HFFc6 (cell line): ENCODE results near the gene MOAP1. TPM values are rescaled to one million over a fixed set of nuclear protein-coding genes. Genes with fewer than 3 reads are reported as not detected.
"Not testable (repeated sequence)": the region's sequence is repeated elsewhere in the genome, so short reads cannot be mapped to it uniquely, and the experiment has no call there.

Source experiments
- DNase-seq: peaks from one replicate; pipeline ENCODE4 v3.0.0-alpha.2; 2018
- H3K27ac Mint-ChIP-seq: 2 replicates; pipeline ENCODE4 v1.8.0; 2020; ENCODE audit warnings: mild to moderate bottlenecking, mixed read lengths
- H3K27me3 Mint-ChIP-seq: 2 replicates; pipeline ENCODE4 v1.8.0; 2021; ENCODE audit warnings: mild to moderate bottlenecking, moderate library complexity, mixed read lengths; ENCODE audit not compliant: insufficient read depth
- H3K36me3 Mint-ChIP-seq: 2 replicates; pipeline ENCODE4 v1.8.0; 2021; ENCODE audit warnings: low read depth, mixed read lengths
- H3K4me1 Mint-ChIP-seq: 2 replicates; pipeline ENCODE4 v1.8.0; 2020; ENCODE audit warnings: low read depth, mixed read lengths
- H3K4me3 Mint-ChIP-seq: 2 replicates; pipeline ENCODE4 v1.8.0; 2020; ENCODE audit warnings: mild to moderate bottlenecking, moderate library complexity, mixed read lengths
- H3K9me3 Mint-ChIP-seq: 2 replicates; pipeline ENCODE4 v1.8.0; 2020; ENCODE audit warnings: mild to moderate bottlenecking, mixed read lengths
- total RNA-seq, 6 experiments: library from RNA; stranded (reverse); fragmentation: NEBNext Ultra II Directional; extraction: Animal tissue kit (Norgen Biotek cat#: 25700); gene quantifications; 2 replicates in 1 of 6; 3 replicates in 5 of 6; pipeline ENCODE4 v1.2.3, GENCODE V29; 2021
- TF ChIP-seq, protein P1 (sequence below): fragments of 200-600 bp; sonication (generic); IDR thresholded peaks from 2 replicates; pipeline ENCODE4 v1.5.0; 2021; ENCODE audit warnings: antibody characterized with exemption, mild to moderate bottlenecking

The MOAP1 gene
- total RNA-seq, 6 experiments from 2014 or later: 12.2 to 20.4 (median 14.2) TPM

DNA sequence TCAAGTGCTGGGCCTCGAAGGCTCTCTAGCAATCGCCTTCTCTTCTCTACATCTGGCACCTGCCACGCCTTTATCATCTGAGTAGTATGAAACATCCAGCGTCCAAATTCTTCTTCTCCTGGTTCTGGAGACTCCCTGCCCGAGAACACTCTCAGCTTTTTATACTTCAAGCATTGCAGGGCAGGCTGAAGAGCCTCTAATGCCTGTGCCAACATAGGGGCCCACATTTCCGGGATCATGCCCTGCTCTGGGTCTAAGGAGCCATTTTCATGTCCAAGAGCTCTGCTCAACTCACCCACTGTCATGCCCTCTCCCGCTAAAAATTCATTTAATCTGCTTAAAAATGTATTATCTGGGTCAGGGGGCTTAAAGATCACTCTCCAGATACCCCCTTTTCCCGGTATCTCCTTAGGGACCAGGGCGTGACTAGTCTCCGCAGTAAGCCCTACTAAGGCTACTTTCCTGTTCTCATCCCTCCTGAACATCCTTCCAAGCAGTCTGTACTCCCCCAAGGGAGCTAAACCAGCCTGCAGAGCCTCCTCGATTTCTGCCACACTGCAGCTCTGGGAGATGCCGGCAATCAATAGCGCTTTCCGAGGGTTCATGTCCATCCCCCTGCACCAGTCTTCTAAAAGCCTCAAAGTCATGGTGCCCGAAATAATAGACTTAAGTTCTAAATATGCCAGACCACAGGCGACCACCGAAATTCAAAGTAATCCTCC, 940 bp downstream of the MOAP1 start:
- TF ChIP-seq, protein P1, sequence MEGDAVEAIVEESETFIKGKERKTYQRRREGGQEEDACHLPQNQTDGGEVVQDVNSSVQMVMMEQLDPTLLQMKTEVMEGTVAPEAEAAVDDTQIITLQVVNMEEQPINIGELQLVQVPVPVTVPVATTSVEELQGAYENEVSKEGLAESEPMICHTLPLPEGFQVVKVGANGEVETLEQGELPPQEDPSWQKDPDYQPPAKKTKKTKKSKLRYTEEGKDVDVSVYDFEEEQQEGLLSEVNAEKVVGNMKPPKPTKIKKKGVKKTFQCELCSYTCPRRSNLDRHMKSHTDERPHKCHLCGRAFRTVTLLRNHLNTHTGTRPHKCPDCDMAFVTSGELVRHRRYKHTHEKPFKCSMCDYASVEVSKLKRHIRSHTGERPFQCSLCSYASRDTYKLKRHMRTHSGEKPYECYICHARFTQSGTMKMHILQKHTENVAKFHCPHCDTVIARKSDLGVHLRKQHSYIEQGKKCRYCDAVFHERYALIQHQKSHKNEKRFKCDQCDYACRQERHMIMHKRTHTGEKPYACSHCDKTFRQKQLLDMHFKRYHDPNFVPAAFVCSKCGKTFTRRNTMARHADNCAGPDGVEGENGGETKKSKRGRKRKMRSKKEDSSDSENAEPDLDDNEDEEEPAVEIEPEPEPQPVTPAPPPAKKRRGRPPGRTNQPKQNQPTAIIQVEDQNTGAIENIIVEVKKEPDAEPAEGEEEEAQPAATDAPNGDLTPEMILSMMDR: no peak
- Mint-ChIP-seq H3K36me3 (peaks cover 9% of the 10 kb centered on the region), H3K27me3 (no peaks in the 10 kb centered on the region), H3K9me3 (no peaks in the 10 kb centered on the region), H3K27ac (peak overlapping the region; percentile 71), H3K4me1 (peaks cover 36% of the 10 kb centered on the region), H3K4me3 (peak overlapping the region; percentile 93)
- no peak for DNase-seq

DNA sequence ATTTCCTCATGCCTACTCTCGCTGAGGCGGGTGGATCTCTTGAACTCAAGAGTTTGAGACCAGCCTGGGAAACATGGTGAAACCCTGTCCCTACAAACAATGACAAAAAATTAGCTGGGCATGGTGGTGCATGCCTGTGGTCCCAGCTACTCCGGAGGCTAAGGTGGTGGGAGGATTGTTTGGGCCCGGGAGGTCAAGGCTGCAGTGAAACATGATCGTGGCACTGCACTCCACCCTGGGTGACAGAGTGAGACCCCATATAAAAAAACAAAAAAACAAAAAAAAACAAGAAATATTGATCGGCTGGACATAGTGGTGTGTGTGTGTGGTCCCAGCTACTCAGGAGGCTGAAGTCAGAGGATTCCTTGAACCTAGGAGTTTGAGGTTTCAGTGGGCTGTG, 9.2 kb downstream of the MOAP1 start:
- H3K27ac Mint-ChIP-seq: no peak overlapping the region
- no peak overlapping the region for H3K4me3 Mint-ChIP-seq
- H3K36me3 Mint-ChIP-seq: no peaks in the 10 kb centered on the region
- H3K4me1 Mint-ChIP-seq: peaks cover 6% of the 10 kb centered on the region
- no peaks in the 10 kb centered on the region for H3K27me3 Mint-ChIP-seq
- TF ChIP-seq, protein P1: no peak
- DNase-seq: no peak
- H3K9me3 Mint-ChIP-seq: no peaks in the 10 kb centered on the region

DNA sequence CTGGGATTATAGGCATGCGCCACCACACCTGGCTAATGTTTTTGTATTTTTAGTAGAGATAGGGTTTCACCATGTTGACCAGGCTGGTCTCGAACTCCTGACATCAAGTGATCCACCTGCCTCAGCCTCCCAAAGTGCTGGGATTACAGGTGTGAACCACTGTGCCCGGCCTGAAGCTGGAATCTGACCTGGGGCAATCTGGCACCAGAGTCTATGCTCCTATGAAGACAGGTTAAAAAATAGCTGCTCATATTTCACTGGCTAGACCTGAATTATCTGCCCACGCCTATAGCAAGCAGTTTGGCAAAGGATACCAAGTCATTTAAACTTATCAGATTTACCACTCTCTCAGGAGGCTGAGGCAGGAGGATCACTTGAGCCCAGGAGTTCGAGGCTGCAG, 10.0 kb downstream of the MOAP1 start:
- H3K4me3 Mint-ChIP-seq, H3K36me3 Mint-ChIP-seq, H3K27me3 Mint-ChIP-seq, H3K9me3 Mint-ChIP-seq, H3K27ac Mint-ChIP-seq, DNase-seq, H3K4me1 Mint-ChIP-seq: not testable (repeated sequence)

GRCh38 chr14:93173943-93174395, 10.7 kb downstream of the MOAP1 start:
- peak overlapping the region; percentile 22; the same call in 1 of the 2 replicates for H3K4me3 Mint-ChIP-seq
- H3K36me3 Mint-ChIP-seq: no peaks in the 10 kb centered on the region
- H3K27me3 Mint-ChIP-seq: no peaks in the 10 kb centered on the region; the same call in 1 of the 2 replicates
- H3K27ac Mint-ChIP-seq: no peak overlapping the region
- no peak for DNase-seq
- TF ChIP-seq, protein P1: no peak
- H3K4me1 Mint-ChIP-seq: peaks cover 6% of the 10 kb centered on the region
- no peaks in the 10 kb centered on the region for H3K9me3 Mint-ChIP-seq

DNA sequence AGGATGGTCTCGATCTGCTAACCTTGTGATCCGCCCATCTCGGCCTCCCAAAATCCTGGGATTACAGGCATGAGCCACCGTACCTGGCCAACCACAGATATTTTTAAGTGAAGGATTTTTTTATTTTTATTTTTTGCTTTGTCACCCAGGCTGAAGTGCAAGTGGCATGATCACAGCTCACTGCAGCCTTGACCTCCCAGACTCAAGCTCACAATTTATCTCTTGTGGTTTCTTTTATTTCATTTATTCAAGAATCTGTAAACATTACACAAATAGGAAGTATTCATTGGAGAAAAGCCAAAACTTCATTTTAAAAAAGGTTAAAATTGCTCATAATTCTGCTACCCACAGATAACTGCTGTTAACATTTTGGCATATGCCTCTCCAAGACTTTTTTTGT, 13.3 kb downstream of the MOAP1 start:
- H3K36me3 Mint-ChIP-seq: no peaks in the 10 kb centered on the region
- H3K27ac Mint-ChIP-seq: no peak overlapping the region
- peaks cover 6% of the 10 kb centered on the region for H3K4me1 Mint-ChIP-seq
- H3K4me3 Mint-ChIP-seq: no peak overlapping the region
- TF ChIP-seq, protein P1: no peak
- H3K9me3 Mint-ChIP-seq: no peaks in the 10 kb centered on the region
- no peak for DNase-seq
- H3K27me3 Mint-ChIP-seq: peaks cover 2% of the 10 kb centered on the region

GRCh38 chr14:93170141-93170540, 14.6 kb downstream of the MOAP1 start:
- DNase-seq, H3K4me1 Mint-ChIP-seq, H3K36me3 Mint-ChIP-seq, H3K9me3 Mint-ChIP-seq, H3K4me3 Mint-ChIP-seq, H3K27me3 Mint-ChIP-seq, H3K27ac Mint-ChIP-seq: not testable (repeated sequence)

DNA sequence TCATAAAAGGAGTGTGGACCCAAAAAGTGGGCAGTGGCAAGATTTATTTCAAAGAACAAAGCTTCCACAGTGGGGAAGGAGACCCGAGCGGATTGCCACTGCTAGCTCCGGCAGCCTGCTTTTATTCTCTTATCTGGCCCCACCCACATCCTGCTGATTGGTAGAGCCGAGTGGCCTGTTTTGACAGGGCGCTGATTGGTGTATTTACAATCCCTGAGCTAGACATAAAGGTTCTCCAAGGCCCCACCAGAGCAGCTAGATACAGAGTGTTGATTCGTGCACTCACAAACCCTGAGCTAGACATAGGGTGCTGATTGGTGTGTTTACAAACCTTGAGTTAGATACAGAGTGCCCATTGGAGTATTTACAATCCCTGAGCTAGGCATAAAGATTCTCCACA, 15.1 kb downstream of the MOAP1 start:
- not testable (repeated sequence) for DNase-seq, H3K27ac Mint-ChIP-seq, H3K4me3 Mint-ChIP-seq, H3K9me3 Mint-ChIP-seq, H3K36me3 Mint-ChIP-seq, H3K27me3 Mint-ChIP-seq, H3K4me1 Mint-ChIP-seq

DNA sequence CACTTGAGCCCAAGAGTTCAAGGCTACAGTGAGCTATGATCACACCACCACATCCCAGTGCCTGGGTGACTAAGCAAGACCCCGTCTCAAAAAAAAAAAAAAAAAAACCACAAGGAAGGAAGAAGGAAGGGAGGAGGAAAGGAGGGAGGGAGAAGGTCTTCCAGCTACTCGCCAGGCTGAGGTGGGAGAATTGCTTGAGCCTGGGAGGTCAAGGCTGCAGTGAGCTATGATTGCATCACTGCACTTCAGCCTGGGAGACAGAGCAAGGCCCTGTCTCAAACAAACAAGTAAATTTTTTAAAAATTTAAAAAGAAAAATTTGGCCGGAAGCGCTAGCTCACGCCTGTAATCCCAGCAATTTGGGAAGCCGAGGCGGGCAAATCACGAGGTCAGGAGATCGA, 16.1 kb downstream of the MOAP1 start:
- not testable (repeated sequence) for H3K36me3 Mint-ChIP-seq, H3K27me3 Mint-ChIP-seq, H3K27ac Mint-ChIP-seq, DNase-seq, H3K9me3 Mint-ChIP-seq, H3K4me3 Mint-ChIP-seq, H3K4me1 Mint-ChIP-seq

- not testable (repeated sequence) for H3K27me3 Mint-ChIP-seq, H3K4me1 Mint-ChIP-seq, DNase-seq, H3K36me3 Mint-ChIP-seq, H3K27ac Mint-ChIP-seq, H3K4me3 Mint-ChIP-seq, H3K9me3 Mint-ChIP-seq
Measured at GRCh38 chr14:93165271-93166265, 19.1 kb downstream of the MOAP1 start.
